Measurements from ENCODE around the gene PCA3.

DNA sequence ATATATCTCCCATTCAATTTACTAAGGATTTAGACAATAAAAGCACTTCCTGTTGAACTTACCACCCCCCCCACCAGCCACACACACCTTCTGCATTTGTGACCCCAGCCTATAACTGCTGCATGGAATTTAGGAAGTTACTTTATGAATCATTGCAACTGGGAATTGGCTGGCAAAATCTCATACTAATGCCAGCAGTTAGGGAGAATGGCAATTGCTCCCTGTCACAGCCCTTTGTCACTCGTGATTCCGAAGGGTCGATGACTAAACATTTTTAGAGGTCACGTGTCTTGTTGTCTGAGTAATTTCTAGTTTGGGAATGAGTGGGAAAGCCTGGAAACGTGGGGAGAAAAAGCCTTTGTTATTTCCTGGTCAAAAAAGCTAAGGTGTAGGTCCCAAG lies 46.6 kb upstream of the PCA3 start:
- TF ChIP-seq CTCF (IDR thresholded peaks at IDR 0.05; ENCODE audit: extremely low read depth in 1 of 2, insufficient read depth in 1 of 2, low read depth in 1 of 2, low read length in 2 of 2) (no peak), POLR2A (IDR thresholded peaks at IDR 0.05; ENCODE audit: low read depth, low read length) (no peak), POLR2AphosphoS5 (IDR thresholded peaks at IDR 0.05; ENCODE audit: insufficient read depth, low read depth, low read length) (no peak), EZH2 (IDR thresholded peaks at IDR 0.05; ENCODE audit: borderline replicate concordance, low read depth, low read length, severe bottlenecking) (no peak), JUN (IDR thresholded peaks at IDR 0.05; ENCODE audit: borderline replicate concordance, insufficient read depth, insufficient read length, low read depth) (peak; percentile 67)
- TF ChIP-seq, protein P1, sequence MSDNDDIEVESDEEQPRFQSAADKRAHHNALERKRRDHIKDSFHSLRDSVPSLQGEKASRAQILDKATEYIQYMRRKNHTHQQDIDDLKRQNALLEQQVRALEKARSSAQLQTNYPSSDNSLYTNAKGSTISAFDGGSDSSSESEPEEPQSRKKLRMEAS (IDR thresholded peaks at IDR 0.05; ENCODE audit: insufficient read depth, insufficient read length), result peak; percentile 74

Data from endothelial cell of umbilical vein (primary cell).